HCT116 (cell line): ENCODE measurements around the gene MAPRE2. TPM values are rescaled to one million over a fixed set of nuclear protein-coding genes. Genes with fewer than 3 reads are reported as not detected.

Source experiments
- ATAC-seq: fragments of 200-7000 bp; cut with Tn5 transposase; 2 replicates; pipeline ENCODE4 v1.9.1; 2020; ENCODE audit warnings: mild to moderate bottlenecking, moderate library complexity
- BruUV-seq: library from RNA; stranded (reverse); fragments of 400-500 nt; replicated peaks from 2 replicates; lab custom pipeline; 2021; lab: Mats Ljungman, UMichigan
- CTCF ChIA-PET: fragments of 300-600 bp; sonication (Branson Sonifier 250); formaldehyde crosslinking; loops from one replicate; lab custom pipeline; 2021; ENCODE audit warnings: antibody characterized with exemption; lab: Charles Lee
- POLR2A ChIA-PET: fragments of 300-600, 350-600 bp; sonication (Branson Sonifier 250); formaldehyde crosslinking; loops from one replicate; lab custom pipeline; 2021; ENCODE audit warnings: antibody characterized with exemption; lab: Charles Lee
- RAD21 ChIA-PET, 2 experiments: fragments of 300-600 bp; sonication (Branson Sonifier 250); formaldehyde crosslinking; loops; one replicate each; lab custom pipeline; 2023; ENCODE audit warnings: low total read pairs in 2 of 2; ENCODE audit not compliant: uncharacterized antibody in 2 of 2, unreplicated experiment in 2 of 2, low non-redundant PET in 1 of 2; lab: Charles Lee
- DNase-seq: peaks from one replicate; pipeline ENCODE4 v3.0.0-alpha.2; 2010; ENCODE audit warnings: low read depth, low spot score
- H2AFZ ChIP-seq: fragments of 200-600 bp; shearing (Covaris generic), sonication (generic); 2 replicates; pipeline ENCODE4 v1.6.1; 2017; ENCODE audit warnings: low read depth, mixed run types, mixed read lengths, antibody characterized with exemption, low read length; ENCODE audit not compliant: poor library complexity, severe bottlenecking
- H3K27ac ChIP-seq: 2 replicates; pipeline ENCODE4 v1.5.1; 2012; ENCODE audit warnings: low read depth, low read length
- H3K27me3 ChIP-seq: fragments of 200-600 bp; sonication (generic); 2 replicates; pipeline ENCODE4 v1.6.1; 2016; ENCODE audit warnings: mixed run types, low read length, mixed read lengths; ENCODE audit not compliant: insufficient read depth
- H3K36me3 ChIP-seq, 2 experiments: fragments of 200-500 bp in 1 of 2; fragments of 200-600 bp in 1 of 2; sonication (Bioruptor generic) in 1 of 2; sonication (generic) in 1 of 2; 2 replicates each; pipeline versions ENCODE4 v1.5.1 to v1.6.1; 2014 to 2016; ENCODE audit warnings: low read length in 2 of 2, inconsistent platforms in 1 of 2, mixed read lengths in 1 of 2, mixed run types in 1 of 2; ENCODE audit not compliant: insufficient read depth in 2 of 2, control insufficient read depth in 1 of 2
- H3K4me1 ChIP-seq, 2 experiments: fragments of 200-600 bp in 1 of 2; sonication (generic) in 1 of 2; 2 replicates each; pipeline versions ENCODE4 v1.5.1 to v1.6.1; 2012 to 2017; ENCODE audit warnings: low read length in 2 of 2, inconsistent platforms in 1 of 2, mild to moderate bottlenecking in 1 of 2, mixed read lengths in 1 of 2, mixed run types in 1 of 2, moderate library complexity in 1 of 2; ENCODE audit not compliant: insufficient read depth in 2 of 2, control insufficient read depth in 1 of 2
- H3K4me2 ChIP-seq: fragments of 200-600 bp; sonication (generic); 2 replicates; pipeline ENCODE4 v1.6.1; 2017; ENCODE audit warnings: mixed run types, low read length, mixed read lengths
- H3K4me3 ChIP-seq, 2 experiments: fragments of 200-600 bp in 1 of 2; sonication (generic) in 1 of 2; replicated peaks in 1 of 2; 2 replicates each; pipeline ENCODE4 v1.5.1; 2011 to 2016; ENCODE audit warnings: low read length in 2 of 2, control low read depth in 1 of 2, low read depth in 1 of 2, mild to moderate bottlenecking in 1 of 2, mixed read lengths in 1 of 2, mixed run types in 1 of 2
- H3K79me2 ChIP-seq: fragments of 200-600 bp; sonication (generic); 2 replicates; pipeline ENCODE4 v1.6.1; 2017; ENCODE audit warnings: mild to moderate bottlenecking, mixed run types, low read length, moderate library complexity, mixed read lengths; ENCODE audit not compliant: insufficient read depth
- H3K9ac ChIP-seq: fragments of 200-600 bp; sonication (generic); 2 replicates; pipeline ENCODE4 v1.6.1; 2016; ENCODE audit warnings: low read length, mixed read lengths
- H3K9me2 ChIP-seq: fragments of 200-600 bp; sonication (generic), shearing (Covaris generic); 2 replicates; pipeline ENCODE4 v1.6.1; 2017; ENCODE audit warnings: mixed run types, mild to moderate bottlenecking, moderate library complexity; ENCODE audit not compliant: insufficient read depth
- H3K9me3 ChIP-seq, 2 experiments: fragments of 200-500 bp in 1 of 2; fragments of 200-600 bp in 1 of 2; sonication (Bioruptor generic) in 1 of 2; sonication (generic) in 1 of 2; 2 replicates each; pipeline ENCODE4 v1.6.1; 2014 to 2017; ENCODE audit warnings: low read length in 2 of 2, mixed read lengths in 2 of 2, inconsistent platforms in 1 of 2, low read depth in 1 of 2, mild to moderate bottlenecking in 1 of 2, mixed run types in 1 of 2, moderate library complexity in 1 of 2; ENCODE audit not compliant: control insufficient read depth in 1 of 2, insufficient read depth in 1 of 2
- H4K20me1 ChIP-seq: fragments of 200-600 bp; sonication (generic), shearing (Covaris generic); 2 replicates; pipeline ENCODE4 v1.6.1; 2017; ENCODE audit warnings: mixed run types, mild to moderate bottlenecking, moderate library complexity; ENCODE audit not compliant: insufficient read depth
- EGR1 ChIP-seq: IDR thresholded peaks from 2 replicates; pipeline ENCODE4 v1.6.1; 2012; ENCODE audit warnings: low read depth
- EZH2phosphoT487 ChIP-seq: fragments of 200-600 bp; IDR thresholded peaks from 2 replicates; pipeline ENCODE4 v1.6.1; 2018; ENCODE audit warnings: antibody characterized with exemption, borderline replicate concordance
- POLR2AphosphoS5 ChIP-seq: IDR thresholded peaks from 2 replicates; pipeline ENCODE4 v1.6.1; 2011; ENCODE audit warnings: mild to moderate bottlenecking, low read depth, low read length, moderate library complexity
- SIN3A ChIP-seq: IDR thresholded peaks from 2 replicates; pipeline ENCODE4 v1.6.1; 2012; ENCODE audit warnings: low read depth
- TCF7L2 ChIP-seq: IDR thresholded peaks from 2 replicates; pipeline ENCODE4 v1.7.0; 2011; ENCODE audit warnings: borderline replicate concordance, inconsistent platforms; ENCODE audit not compliant: insufficient read depth, insufficient read length; ENCODE audit errors: extremely low read depth
- YY1 ChIP-seq: IDR thresholded peaks from 2 replicates; pipeline ENCODE4 v1.6.1; 2011; ENCODE audit warnings: low read length, low read depth, moderate library complexity, mild to moderate bottlenecking; ENCODE audit not compliant: insufficient replicate concordance; ENCODE audit errors: extremely low read depth
- ZFX ChIP-seq: fragments of 450-650 bp; IDR thresholded peaks from 2 replicates; pipeline ENCODE4 v1.6.1; 2017
- ZNF274 ChIP-seq: fragments of 200-500 bp; sonication (Bioruptor generic); IDR thresholded peaks from 2 replicates; pipeline ENCODE4 v1.6.1; 2014; ENCODE audit warnings: mild to moderate bottlenecking, low read depth, low read length, inconsistent platforms
- intact Hi-C: fragments of 100-400 bp; cut with micrococcal nuclease; formaldehyde crosslinking; loops from 2 replicates; pipeline ENCODE4 v1.10.0; 2022
- total RNA-seq: library from RNA; stranded (reverse); gene quantifications from one replicate; pipeline ENCODE4 v1.2.1, GENCODE V29; 2021; ENCODE audit not compliant: unreplicated experiment
- TF ChIP-seq, protein P1 (sequence below), 3 experiments: fragments of 200-600 bp in 1 of 3; sonication (generic) in 1 of 3; IDR thresholded peaks in 2 of 3; conservative IDR thresholded peaks in 1 of 3; 2 replicates each; pipeline ENCODE4 v1.5.1; 2012 to 2017; ENCODE audit warnings: low read depth in 2 of 3, low read length in 2 of 3, antibody characterized with exemption in 1 of 3, borderline replicate concordance in 1 of 3, control low read depth in 1 of 3, mild to moderate bottlenecking in 1 of 3, mixed read lengths in 1 of 3, mixed run types in 1 of 3, moderate library complexity in 1 of 3; ENCODE audit not compliant: insufficient read depth in 1 of 3

MAPRE2 gene
- total RNA-seq, 1 experiment from 2014 or later = 17.2 TPM

- H3K79me2 ChIP-seq = no peaks in the 10 kb centered on the region
- intact Hi-C loops = no loop called here
- no peaks in the 10 kb centered on the region for H3K36me3 ChIP-seq
- H3K4me1 ChIP-seq = no peaks in the 10 kb centered on the region
- BruUV-seq = no TSS peak
- no peaks in the 10 kb centered on the region for H3K27me3 ChIP-seq
- no peak for DNase-seq
- H3K4me3 ChIP-seq = no peak overlapping the region
- H2AFZ ChIP-seq = no peak overlapping the region
- no peak overlapping the region for H3K9ac ChIP-seq
- ChIA-PET POLR2A (no interaction called here), RAD21 (no interaction called here)
- TF ChIP-seq, protein P1, sequence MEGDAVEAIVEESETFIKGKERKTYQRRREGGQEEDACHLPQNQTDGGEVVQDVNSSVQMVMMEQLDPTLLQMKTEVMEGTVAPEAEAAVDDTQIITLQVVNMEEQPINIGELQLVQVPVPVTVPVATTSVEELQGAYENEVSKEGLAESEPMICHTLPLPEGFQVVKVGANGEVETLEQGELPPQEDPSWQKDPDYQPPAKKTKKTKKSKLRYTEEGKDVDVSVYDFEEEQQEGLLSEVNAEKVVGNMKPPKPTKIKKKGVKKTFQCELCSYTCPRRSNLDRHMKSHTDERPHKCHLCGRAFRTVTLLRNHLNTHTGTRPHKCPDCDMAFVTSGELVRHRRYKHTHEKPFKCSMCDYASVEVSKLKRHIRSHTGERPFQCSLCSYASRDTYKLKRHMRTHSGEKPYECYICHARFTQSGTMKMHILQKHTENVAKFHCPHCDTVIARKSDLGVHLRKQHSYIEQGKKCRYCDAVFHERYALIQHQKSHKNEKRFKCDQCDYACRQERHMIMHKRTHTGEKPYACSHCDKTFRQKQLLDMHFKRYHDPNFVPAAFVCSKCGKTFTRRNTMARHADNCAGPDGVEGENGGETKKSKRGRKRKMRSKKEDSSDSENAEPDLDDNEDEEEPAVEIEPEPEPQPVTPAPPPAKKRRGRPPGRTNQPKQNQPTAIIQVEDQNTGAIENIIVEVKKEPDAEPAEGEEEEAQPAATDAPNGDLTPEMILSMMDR (IDR thresholded peaks at IDR 0.05 in 2 of 3, conservative IDR thresholded peaks at IDR 0.05 in 1 of 3; ENCODE audit: borderline replicate concordance in 1 of 3, insufficient read depth in 1 of 3, low read depth in 2 of 3, low read length in 2 of 3) = no peak
- no peak for TF ChIP-seq ZFX
- TF ChIP-seq POLR2AphosphoS5 = no peak
- TF ChIP-seq SIN3A = no peak
- no peak for TF ChIP-seq TCF7L2
- TF ChIP-seq ZNF274 = no peak
- no peak for TF ChIP-seq EZH2phosphoT487
- no peak for TF ChIP-seq YY1
- TF ChIP-seq EGR1 = no peak
- TF ChIP-seq, all 23 proteins: peak for 0
- no peak for ATAC-seq
- H3K9me2 ChIP-seq = no peaks in the 10 kb centered on the region
- H3K9me3 ChIP-seq = no peaks in the 10 kb centered on the region
- no peaks in the 10 kb centered on the region for H4K20me1 ChIP-seq
- no peak overlapping the region for H3K27ac ChIP-seq
- CTCF ChIA-PET = no interaction called here
- H3K4me2 ChIP-seq = no peak overlapping the region
These were observed 81.5 kb downstream of the MAPRE2 start for GRCh38 chr18:35122586-35123224.
